Measurements from ENCODE around the gene ALDH18A1.

ALDH18A1 gene

GRCh38 chr10:95602382-95602781 is 54.1 kb downstream of the ALDH18A1 start:
- H3K27ac ChIP-seq (replicated peaks) = no peak overlapping the region

GRCh38 chr10:95601116-95601719 is 55.3 kb downstream of the ALDH18A1 start:
- H3K27ac ChIP-seq (replicated peaks) = no peak overlapping the region
- no peak overlapping the region for H3K4me3 ChIP-seq (replicated peaks; ENCODE audit: insufficient read depth, low read length)
- TF ChIP-seq CTCF (IDR thresholded peaks at IDR 0.05; ENCODE audit: insufficient read depth, low read length) (peak; percentile 93), GABPA (IDR thresholded peaks at IDR 0.05; ENCODE audit: low read depth) (no peak)
- DNase-seq (ENCODE audit: low read depth in 1 of 2, low spot score in 1 of 2) = peak; percentile 33 to 62
- no peaks in the 10 kb centered on the region for H3K27me3 ChIP-seq (ENCODE audit: insufficient read depth, poor library complexity, severe bottlenecking)

More at GRCh38 chr10:95602382-95602781, 54.1 kb downstream of the ALDH18A1 start:
- TF ChIP-seq SPI1 (IDR thresholded peaks at IDR 0.05; ENCODE audit: borderline replicate concordance, low read depth) = no peak
- no peak for TF ChIP-seq CTCF (IDR thresholded peaks at IDR 0.05; ENCODE audit: insufficient read depth, low read length)
- TF ChIP-seq POLR2AphosphoS5 (IDR thresholded peaks at IDR 0.05; ENCODE audit: low read depth) = no peak
- TF ChIP-seq GABPA (IDR thresholded peaks at IDR 0.05; ENCODE audit: low read depth) = no peak
- TF ChIP-seq REST (IDR thresholded peaks at IDR 0.05; ENCODE audit: insufficient replicate concordance, low read depth) = no peak
- no peak for DNase-seq (ENCODE audit: low read depth in 1 of 2, low spot score in 1 of 2)
- Histone ChIP-seq H3K4me3 (replicated peaks; ENCODE audit: insufficient read depth, low read length) (no peak overlapping the region), H3K27me3 (ENCODE audit: insufficient read depth, poor library complexity, severe bottlenecking) (no peaks in the 10 kb centered on the region)

GRCh38 chr10:95600158-95600557 is 56.4 kb downstream of the ALDH18A1 start:
- no peak overlapping the region for H3K4me3 ChIP-seq (replicated peaks; ENCODE audit: insufficient read depth, low read length)
- no peak overlapping the region for H3K27ac ChIP-seq (replicated peaks)
- no peak for TF ChIP-seq CTCF (IDR thresholded peaks at IDR 0.05; ENCODE audit: insufficient read depth, low read length)
- no peak for TF ChIP-seq POLR2AphosphoS5 (IDR thresholded peaks at IDR 0.05; ENCODE audit: low read depth)
- TF ChIP-seq SPI1 (IDR thresholded peaks at IDR 0.05; ENCODE audit: borderline replicate concordance, low read depth) = no peak
- no peak for TF ChIP-seq GABPA (IDR thresholded peaks at IDR 0.05; ENCODE audit: low read depth)
- no peak for TF ChIP-seq REST (IDR thresholded peaks at IDR 0.05; ENCODE audit: insufficient replicate concordance, low read depth)
- no peaks in the 10 kb centered on the region for H3K27me3 ChIP-seq (ENCODE audit: insufficient read depth, poor library complexity, severe bottlenecking)
- no peak for DNase-seq (ENCODE audit: low read depth in 1 of 2, low spot score in 1 of 2)

GRCh38 chr10:95597788-95598187 is 58.7 kb downstream of the ALDH18A1 start:
- Histone ChIP-seq H3K27me3 (ENCODE audit: insufficient read depth, poor library complexity, severe bottlenecking) (no peaks in the 10 kb centered on the region), H3K4me3 (replicated peaks; ENCODE audit: insufficient read depth, low read length) (no peak overlapping the region), H3K27ac (replicated peaks) (no peak overlapping the region)
- no peak for DNase-seq (ENCODE audit: low read depth in 1 of 2, low spot score in 1 of 2)
- TF ChIP-seq POLR2AphosphoS5 (IDR thresholded peaks at IDR 0.05; ENCODE audit: low read depth) (no peak), REST (IDR thresholded peaks at IDR 0.05; ENCODE audit: insufficient replicate concordance, low read depth) (no peak), GABPA (IDR thresholded peaks at IDR 0.05; ENCODE audit: low read depth) (no peak), SPI1 (IDR thresholded peaks at IDR 0.05; ENCODE audit: borderline replicate concordance, low read depth) (no peak), CTCF (IDR thresholded peaks at IDR 0.05; ENCODE audit: insufficient read depth, low read length) (no peak)

All from HL-60 (cell line).